Occipital lobe (tissue), 2 donors: ENCODE measurements around the gene CLCN6. TPM values are rescaled to one million over a fixed set of nuclear protein-coding genes. Genes with fewer than 3 reads are reported as not detected.

ENCODE experiments used
- DNase-seq: peaks from one replicate; lab custom pipeline; 2025; lab: John Stamatoyannopoulos, UW
- total RNA-seq: library from RNA; depleted of rRNA; stranded (reverse); fragments of >200 nt; gene quantifications from one replicate; pipeline ENCODE4 v1.2.3, GENCODE V29; 2014

CLCN6 gene
- total RNA-seq, 1 donor from 2014 or later = 15.6 TPM

DNA sequence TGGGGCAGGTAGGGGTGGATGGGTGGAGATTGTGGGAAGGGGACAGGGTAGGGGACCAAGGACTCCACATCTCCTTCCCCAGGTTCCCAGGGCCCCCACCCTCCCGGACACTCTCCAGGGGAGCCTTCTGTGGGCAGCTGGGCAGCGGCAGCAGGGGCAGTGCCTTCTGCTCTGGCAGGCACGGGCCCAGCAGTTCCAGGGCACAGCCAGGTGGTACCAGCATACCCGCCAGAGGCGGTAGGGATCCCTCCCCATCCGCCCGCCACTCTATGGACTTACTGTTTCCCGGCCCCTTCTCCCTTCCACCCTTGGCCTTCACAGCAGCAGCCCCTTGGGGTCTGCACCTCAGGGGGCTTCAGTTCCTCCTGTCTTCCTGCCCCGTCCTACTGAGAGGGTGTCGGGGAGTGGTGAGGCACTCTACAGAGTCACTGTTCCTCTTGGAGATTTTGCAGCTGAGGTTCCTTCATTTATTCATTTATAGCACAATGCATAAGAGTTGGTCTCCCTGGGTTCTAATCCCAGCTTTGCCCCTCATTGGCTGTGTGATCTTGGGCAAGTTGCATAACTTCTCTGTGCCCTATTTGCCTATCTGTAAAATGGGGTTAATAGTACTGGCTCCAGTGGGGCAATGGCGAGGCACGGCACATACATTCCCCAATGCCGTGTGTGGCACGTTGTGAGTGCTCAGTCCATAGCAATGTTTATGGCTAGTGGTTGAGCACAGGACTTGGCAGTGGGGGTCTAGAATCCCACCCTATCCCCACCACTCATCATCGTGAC lies 27.0 kb upstream of the CLCN6 start:
- no peak for DNase-seq

DNA sequence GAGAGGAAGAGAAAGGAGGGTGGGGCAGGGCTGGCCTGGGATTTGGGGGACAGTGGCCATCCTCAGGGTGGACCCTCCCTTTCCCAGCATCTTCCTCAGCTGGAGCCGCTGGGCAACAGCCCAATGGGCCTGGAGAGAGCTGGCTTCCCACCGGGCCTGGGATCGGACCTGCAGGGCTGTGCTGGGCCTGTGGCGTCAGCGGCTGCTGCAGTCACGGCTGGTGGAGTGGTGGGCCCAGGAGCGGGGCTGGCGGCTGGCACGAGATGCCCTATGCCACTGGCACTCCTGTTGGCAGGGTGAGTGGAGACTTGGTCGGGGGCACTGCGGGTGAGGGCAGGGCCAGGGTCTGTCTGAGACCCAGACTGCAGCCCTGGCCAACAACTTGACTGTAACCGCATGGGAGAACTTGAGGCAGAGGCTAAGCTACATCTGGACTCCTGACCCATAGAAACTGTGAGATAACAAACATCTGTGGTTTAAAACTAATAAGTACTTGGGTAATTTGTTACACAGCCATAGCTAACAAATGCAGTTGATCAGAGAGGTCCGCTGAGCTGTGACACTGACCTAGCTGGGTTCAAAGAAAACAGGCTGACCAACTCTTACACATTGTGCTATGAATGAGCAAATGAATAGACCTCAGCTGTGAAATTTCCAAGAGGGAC lies 26.1 kb upstream of the CLCN6 start:
- DNase-seq = no peak

- no peak for DNase-seq
Observed at GRCh38 chr1:11780380-11781147, 25.4 kb upstream of the CLCN6 start.

DNA sequence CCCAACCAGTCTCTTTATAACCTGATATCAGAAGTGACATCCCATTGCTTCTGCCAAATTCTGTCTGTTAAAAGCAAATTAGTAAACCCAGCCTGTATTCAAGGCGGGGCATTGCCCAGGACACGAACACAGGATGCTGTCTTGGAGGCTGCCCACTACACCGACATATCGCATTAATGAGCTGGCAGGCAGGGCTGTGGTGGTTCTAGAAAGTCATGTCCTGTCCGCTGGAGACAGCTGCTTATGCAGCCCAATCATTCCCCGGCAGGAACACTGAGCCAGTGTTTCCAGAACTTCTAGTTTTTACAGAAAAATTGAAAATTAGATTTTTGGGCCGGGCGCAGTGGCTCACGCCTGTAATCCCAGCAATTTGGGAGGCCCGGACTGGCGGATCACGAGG lies 24.7 kb upstream of the CLCN6 start:
- DNase-seq = no peak

GRCh38 chr1:11782127-11782708 lies 23.8 kb upstream of the CLCN6 start:
- DNase-seq = no peak

- no peak for DNase-seq
Observed at GRCh38 chr1:11783556-11783955, 22.4 kb upstream of the CLCN6 start.

DNA sequence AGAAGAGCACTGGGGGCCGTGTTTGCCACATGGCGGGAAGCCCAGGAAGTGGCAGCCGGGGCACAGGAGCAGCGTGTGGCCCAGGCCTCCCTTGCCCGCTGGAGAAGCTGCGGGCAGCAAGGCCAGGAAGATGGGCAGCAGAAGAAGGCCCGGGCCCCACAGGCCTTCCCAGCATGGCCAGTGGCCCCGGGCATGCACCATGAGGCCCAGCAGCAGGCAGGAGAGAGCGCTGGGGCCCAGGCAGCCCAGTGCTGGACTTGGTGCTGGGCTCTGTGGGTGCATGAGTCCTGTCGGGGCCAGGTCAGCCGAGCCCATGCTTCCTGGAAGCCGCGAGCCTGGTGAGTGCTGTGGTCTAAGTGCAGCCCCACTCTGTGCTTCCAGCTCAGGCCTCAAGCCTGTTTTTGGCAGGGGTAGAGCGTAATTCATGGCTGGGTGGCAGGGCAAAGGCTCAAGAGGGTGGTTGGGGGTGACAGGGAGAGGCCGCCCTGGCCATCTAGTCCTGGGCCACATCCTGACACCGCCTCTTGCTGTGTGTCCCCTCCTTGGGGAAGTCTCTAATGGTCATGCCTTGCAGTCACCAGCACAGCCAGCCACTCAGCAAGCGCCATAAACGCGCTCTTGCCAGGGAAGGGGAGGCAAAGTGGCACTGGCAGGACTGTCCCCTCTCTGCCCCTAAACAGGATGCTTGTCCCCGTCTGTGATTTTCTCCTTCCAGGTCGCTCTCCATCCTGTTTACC lies 21.6 kb upstream of the CLCN6 start:
- DNase-seq = no peak

GRCh38 chr1:11784993-11785769 lies 20.8 kb upstream of the CLCN6 start:
- DNase-seq = peak; percentile 30

DNA sequence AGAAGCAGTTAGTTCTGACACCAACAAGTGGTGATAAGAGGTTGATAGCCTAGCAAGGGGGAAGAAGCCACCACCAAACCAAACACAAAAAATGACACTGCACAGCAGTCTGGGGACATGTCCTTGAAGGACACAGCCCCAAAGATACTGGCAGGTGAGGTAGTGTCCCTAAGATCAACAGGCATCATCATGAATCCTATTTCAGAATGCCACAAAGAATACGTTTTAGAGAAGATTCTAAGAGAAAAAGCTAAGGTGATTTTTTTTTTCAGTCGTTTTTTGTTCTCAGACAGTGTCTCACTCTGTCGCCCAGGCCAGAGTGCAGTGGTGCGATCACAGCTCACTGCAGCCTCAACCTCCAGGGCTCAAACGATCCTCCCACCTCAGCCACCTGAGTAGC lies 19.8 kb upstream of the CLCN6 start:
- DNase-seq = no peak

DNA sequence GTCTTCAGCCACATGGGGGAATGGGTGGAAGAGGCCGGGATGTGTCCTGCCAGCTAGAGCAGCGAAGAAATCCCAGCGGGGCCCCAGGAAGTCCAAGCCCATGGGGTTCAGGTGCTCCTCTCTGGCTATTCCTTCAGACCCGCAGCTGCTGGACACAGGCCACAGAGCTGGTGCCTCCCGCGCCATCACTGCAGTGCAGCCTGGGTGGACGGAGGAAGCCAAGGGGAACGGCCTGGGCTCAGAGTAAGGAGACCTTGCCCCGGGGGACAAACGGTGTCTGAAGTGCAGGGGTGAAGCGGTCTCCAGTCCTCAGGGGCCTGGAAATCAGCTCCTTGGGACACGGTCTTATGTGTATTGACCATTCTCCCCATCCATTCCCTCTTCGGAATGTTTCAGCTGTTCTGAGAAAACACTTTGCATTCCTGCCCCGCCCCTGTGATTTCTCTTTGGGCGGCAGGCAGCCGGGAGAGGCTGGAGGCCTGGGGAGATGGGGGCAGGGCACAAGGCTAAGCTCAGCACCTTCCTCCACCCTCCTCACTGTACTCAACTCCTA lies 18.7 kb upstream of the CLCN6 start:
- DNase-seq = no peak

- no peak for DNase-seq
Observed at GRCh38 chr1:11787804-11788436, 18.1 kb upstream of the CLCN6 start.

- DNase-seq = no peak
Observed at GRCh38 chr1:11788549-11789053, 17.4 kb upstream of the CLCN6 start.

DNA sequence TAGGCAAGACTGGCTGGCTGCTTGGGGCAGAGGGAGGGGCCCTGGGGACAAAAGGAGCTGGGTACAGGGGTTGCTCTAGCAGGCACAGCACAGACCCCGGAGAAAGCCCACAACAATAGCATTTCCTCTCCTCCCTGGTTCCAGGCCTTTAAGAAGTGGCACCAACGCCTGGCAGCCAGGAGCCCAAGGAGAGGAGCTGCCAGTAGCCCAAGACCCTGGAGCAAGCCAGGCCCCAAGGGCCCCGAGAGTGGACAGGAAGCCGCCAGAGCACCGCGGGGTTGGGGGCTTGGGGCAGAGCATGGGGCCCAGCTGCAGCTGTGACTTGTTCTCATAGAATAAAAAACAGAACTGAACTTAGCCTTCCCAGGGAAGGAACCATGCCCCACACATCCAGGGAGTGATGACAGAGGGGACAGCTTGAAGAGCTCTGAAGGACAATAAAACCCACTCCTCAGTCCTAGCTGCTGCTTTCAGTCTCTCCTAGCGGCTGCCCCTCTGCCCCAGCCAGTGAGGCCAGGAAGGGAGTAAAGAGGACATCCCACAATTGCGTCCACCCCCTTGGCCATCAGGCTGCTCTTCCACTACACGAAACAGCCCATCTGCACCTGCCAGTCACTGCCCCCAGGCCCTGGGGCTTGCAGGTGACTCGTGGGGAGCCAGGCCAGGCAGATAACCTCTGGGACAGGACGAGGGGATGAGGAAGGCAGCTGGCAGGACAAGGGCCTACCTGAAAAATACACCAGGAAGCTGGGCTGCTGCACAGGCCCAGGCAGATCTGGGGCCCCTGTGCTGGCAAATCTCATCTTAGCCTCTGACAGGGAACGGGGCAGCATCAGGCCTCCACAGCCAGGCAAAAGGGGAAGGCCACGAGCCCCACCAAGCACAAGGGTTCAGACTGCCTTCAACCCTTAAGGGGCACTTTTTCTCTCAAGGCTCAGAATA lies 16.6 kb upstream of the CLCN6 start:
- no peak for DNase-seq

GRCh38 chr1:11790101-11790879 lies 15.7 kb upstream of the CLCN6 start:
- no peak for DNase-seq

DNA sequence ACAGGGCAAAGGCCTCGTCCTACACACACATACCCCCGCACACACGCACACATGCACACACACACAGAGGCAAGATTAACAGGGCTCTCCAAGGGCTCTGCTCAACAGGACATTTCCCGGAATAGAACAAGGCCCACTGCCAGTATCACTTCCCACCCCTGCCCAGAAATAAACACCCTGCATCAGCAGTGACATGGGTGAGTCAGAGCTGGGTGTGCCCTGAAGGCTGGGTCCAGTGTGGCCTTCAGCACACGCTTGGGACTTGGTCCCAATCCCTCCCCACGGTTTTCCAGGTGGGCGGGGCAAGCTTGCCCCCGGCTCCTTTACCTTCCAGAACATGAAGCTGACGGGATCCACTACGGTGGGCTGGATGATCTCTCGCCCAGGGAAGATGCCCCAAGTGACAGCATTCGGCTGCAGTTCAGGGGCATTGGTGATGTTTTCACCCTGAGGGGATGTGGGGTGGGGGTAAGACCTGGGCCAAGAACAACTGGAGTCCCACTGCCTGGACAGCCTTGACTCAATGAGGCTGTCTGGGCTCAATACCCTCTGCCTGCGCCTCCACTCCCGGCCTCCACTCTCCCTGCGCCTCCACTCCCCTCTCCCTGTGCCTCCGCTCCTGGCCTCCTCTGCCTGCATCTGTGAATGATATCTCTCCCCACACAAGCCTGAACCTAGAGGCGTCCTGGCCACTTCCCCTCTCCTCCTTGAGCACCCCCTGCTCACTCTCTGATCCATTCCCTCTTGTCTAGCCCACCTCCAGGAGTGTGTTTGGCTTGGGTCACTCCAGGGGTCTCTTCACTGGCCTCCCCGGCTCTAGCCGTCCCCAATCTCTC lies 14.9 kb upstream of the CLCN6 start:
- DNase-seq = peak; percentile 74

- DNase-seq = no peak
Observed at GRCh38 chr1:11792106-11792505, 13.9 kb upstream of the CLCN6 start.

DNA sequence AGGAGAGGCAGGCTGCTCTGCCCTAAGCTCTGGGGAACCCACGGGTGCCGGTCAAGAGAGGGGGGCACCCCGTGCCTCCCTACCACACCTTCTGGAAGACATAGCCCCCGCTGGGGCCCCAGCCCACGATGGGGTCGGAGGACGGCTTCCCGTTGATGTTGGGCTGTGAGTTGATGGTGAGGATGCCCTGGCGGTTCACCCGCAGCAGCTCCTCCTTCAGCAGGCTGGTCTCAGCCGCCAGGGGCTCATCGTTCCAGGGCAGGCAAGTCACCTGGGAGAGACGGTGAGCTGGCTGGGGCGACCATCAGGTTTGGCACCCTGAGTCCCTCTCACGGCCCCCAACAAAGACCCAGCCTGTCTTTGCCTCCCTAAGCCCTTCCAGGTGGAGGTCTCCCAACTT lies 12.2 kb upstream of the CLCN6 start:
- no peak for DNase-seq
